Kidney epithelial cell (primary cell): ENCODE results near the gene ZFPL1. TPM values are rescaled to one million over a fixed set of nuclear protein-coding genes. Genes with fewer than 3 reads are reported as not detected.

ENCODE experiments used
- DNase-seq: peaks from one replicate; pipeline ENCODE4 v3.0.0-alpha.2; 2010; ENCODE audit warnings: low read depth
- H3K27me3 ChIP-seq: 2 replicates; pipeline ENCODE4 v1.6.0; 2011; ENCODE audit warnings: low read length; ENCODE audit not compliant: control insufficient read depth, insufficient read depth
- H3K36me3 ChIP-seq: 2 replicates; pipeline ENCODE4 v1.5.1; 2011; ENCODE audit warnings: low read length; ENCODE audit not compliant: control insufficient read depth, insufficient read depth
- H3K4me3 ChIP-seq: 2 replicates; pipeline ENCODE4 v1.5.1; 2011; ENCODE audit warnings: low read depth, mild to moderate bottlenecking, control low read depth, low read length
- CTCF ChIP-seq: IDR thresholded peaks from 2 replicates; pipeline ENCODE4 v1.5.1; 2011; ENCODE audit warnings: mild to moderate bottlenecking, moderate library complexity, low read length, control low read depth, inconsistent platforms; ENCODE audit not compliant: insufficient read depth, poor library complexity, severe bottlenecking
- total RNA-seq: library from RNA; depleted of rRNA; stranded (reverse); fragments of >200 nt; gene quantifications from 2 replicates; pipeline ENCODE4 v1.2.3, GENCODE V29; 2015

ZFPL1 gene
- total RNA-seq, 1 donor from 2014 or later = 49.8 TPM

GRCh38 chr11:65078786-65079342, 5.2 kb upstream of the ZFPL1 start:
- H3K4me3 ChIP-seq = no peak overlapping the region
- TF ChIP-seq CTCF = no peak
- H3K27me3 ChIP-seq = no peaks in the 10 kb centered on the region
- no peak for DNase-seq
- peaks cover 1% of the 10 kb centered on the region for H3K36me3 ChIP-seq

GRCh38 chr11:65083134-65083833, 738 bp upstream of the ZFPL1 start:
- H3K27me3 ChIP-seq = no peaks in the 10 kb centered on the region
- TF ChIP-seq CTCF = no peak
- peaks cover 1% of the 10 kb centered on the region for H3K36me3 ChIP-seq
- H3K4me3 ChIP-seq = peak overlapping the region; percentile 76
- DNase-seq = no peak

GRCh38 chr11:65084598-65085375, 765 bp downstream of the ZFPL1 start:
- Histone ChIP-seq H3K36me3 (peaks cover 1% of the 10 kb centered on the region), H3K27me3 (no peaks in the 10 kb centered on the region), H3K4me3 (peak overlapping the region; percentile 76)
- DNase-seq = no peak
- TF ChIP-seq CTCF = no peak

GRCh38 chr11:65085446-65085845, 1.4 kb downstream of the ZFPL1 start:
- no peak for TF ChIP-seq CTCF
- no peak for DNase-seq
- Histone ChIP-seq H3K36me3 (peaks cover 1% of the 10 kb centered on the region), H3K4me3 (no peak overlapping the region), H3K27me3 (no peaks in the 10 kb centered on the region)

GRCh38 chr11:65086809-65087208, 2.8 kb downstream of the ZFPL1 start:
- TF ChIP-seq CTCF = no peak
- Histone ChIP-seq H3K36me3 (no peaks in the 10 kb centered on the region), H3K27me3 (no peaks in the 10 kb centered on the region), H3K4me3 (no peak overlapping the region)
- no peak for DNase-seq
